ENCODE measurements around the gene MED19. TPM values are rescaled to one million over a fixed set of nuclear protein-coding genes. Genes with fewer than 3 reads are reported as not detected.
"Not testable (repeated sequence)": the region's sequence is repeated elsewhere in the genome, so short reads cannot be mapped to it uniquely, and the experiment has no call there.

Gene MED19
- total RNA-seq, 1 experiment from 2014 or later, result 29.7 TPM

DNA sequence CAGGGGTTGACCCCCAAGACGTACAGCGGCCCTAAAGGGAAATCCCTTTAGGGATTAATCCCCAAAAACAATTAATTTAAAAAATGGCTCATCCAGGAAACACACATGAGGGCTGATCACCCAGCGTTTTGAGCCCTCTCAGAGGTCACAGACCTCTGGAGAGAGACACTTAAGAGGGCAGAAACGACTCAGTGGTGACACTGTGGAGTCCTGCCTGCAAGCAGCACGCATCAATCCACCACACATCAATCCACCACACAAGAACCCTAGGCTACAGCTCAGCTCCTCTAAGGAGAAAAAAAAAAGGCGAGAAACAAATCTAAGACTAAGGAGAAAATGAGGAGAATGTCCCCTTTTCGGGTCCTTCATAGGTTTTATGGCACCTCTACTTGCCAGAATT lies 16.8 kb upstream of the MED19 start:
- no peak for TF ChIP-seq REST (IDR thresholded peaks at IDR 0.05; ENCODE audit: insufficient read depth in 1 of 2, low read depth in 2 of 2, low read length in 1 of 2)
- no peak for TF ChIP-seq TCF7L2 (IDR thresholded peaks at IDR 0.05; ENCODE audit: low read depth, low read length)
- no peak for TF ChIP-seq POLR2AphosphoS5 (IDR thresholded peaks at IDR 0.05; ENCODE audit: low read depth, low read length)
- no peak for TF ChIP-seq SIN3A (IDR thresholded peaks at IDR 0.05; ENCODE audit: borderline replicate concordance, insufficient read depth, low read depth, low read length)
- TF ChIP-seq, protein P1, sequence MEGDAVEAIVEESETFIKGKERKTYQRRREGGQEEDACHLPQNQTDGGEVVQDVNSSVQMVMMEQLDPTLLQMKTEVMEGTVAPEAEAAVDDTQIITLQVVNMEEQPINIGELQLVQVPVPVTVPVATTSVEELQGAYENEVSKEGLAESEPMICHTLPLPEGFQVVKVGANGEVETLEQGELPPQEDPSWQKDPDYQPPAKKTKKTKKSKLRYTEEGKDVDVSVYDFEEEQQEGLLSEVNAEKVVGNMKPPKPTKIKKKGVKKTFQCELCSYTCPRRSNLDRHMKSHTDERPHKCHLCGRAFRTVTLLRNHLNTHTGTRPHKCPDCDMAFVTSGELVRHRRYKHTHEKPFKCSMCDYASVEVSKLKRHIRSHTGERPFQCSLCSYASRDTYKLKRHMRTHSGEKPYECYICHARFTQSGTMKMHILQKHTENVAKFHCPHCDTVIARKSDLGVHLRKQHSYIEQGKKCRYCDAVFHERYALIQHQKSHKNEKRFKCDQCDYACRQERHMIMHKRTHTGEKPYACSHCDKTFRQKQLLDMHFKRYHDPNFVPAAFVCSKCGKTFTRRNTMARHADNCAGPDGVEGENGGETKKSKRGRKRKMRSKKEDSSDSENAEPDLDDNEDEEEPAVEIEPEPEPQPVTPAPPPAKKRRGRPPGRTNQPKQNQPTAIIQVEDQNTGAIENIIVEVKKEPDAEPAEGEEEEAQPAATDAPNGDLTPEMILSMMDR (IDR thresholded peaks at IDR 0.05), result no peak
- no peaks in the 10 kb centered on the region for H3K9me3 ChIP-seq (ENCODE audit: control insufficient read depth, insufficient read depth, low read depth, low read length)
- H3K4me3 ChIP-seq (ENCODE audit: low read depth in 2 of 2, low read length in 2 of 2), result no peak overlapping the region
- no peak overlapping the region for H3K27ac ChIP-seq (ENCODE audit: low read length)
- no peaks in the 10 kb centered on the region for H3K27me3 ChIP-seq (ENCODE audit: control insufficient read depth, insufficient read depth, low read length)
- BruUV-seq (replicated peaks), result no TSS peak
- H3K4me1 ChIP-seq (ENCODE audit: control insufficient read depth, insufficient read depth, low read length), result no peaks in the 10 kb centered on the region; the same call in 1 of the 2 replicates
- DNase-seq (ENCODE audit: low read depth, low spot score) (no peak), ATAC-seq (no peak)
- in situ Hi-C loops (cut with HindIII; ENCODE audit: low pct_unique_long_range_greater_than_20kb, low sequenced_read_pairs), result no loop called here
- H3K36me3 ChIP-seq (ENCODE audit: control insufficient read depth, insufficient read depth, low read length), result peaks cover 2% of the 10 kb centered on the region; the same call in 1 of the 2 replicates
- POLR2A ChIA-PET, result interaction anchor here (0.6 kb wide), 1 partner anchor 72 kb away, joined by 5 read pairs; no protein-coding TSS in a partner anchor
- CTCF ChIA-PET, result no interaction called here
- intact Hi-C loops (cut with micrococcal nuclease; ENCODE audit: unreplicated experiment), result no loop called here

GRCh38 chr11:57727185-57727584 lies 15.2 kb upstream of the MED19 start:
- no peak overlapping the region for H3K27ac ChIP-seq (ENCODE audit: low read length)
- in situ Hi-C loops (cut with HindIII; ENCODE audit: low pct_unique_long_range_greater_than_20kb, low sequenced_read_pairs), result no loop called here
- intact Hi-C loops (cut with micrococcal nuclease; ENCODE audit: unreplicated experiment), result no loop called here
- ATAC-seq (no peak), DNase-seq (ENCODE audit: low read depth, low spot score) (no peak)
- no peaks in the 10 kb centered on the region for H3K27me3 ChIP-seq (ENCODE audit: control insufficient read depth, insufficient read depth, low read length)
- H3K4me1 ChIP-seq (ENCODE audit: control insufficient read depth, insufficient read depth, low read length), result no peaks in the 10 kb centered on the region
- peaks cover under 1% of the 10 kb centered on the region; the same call in 1 of the 2 replicates for H3K36me3 ChIP-seq (ENCODE audit: control insufficient read depth, insufficient read depth, low read length)
- H3K4me3 ChIP-seq (ENCODE audit: low read depth in 2 of 2, low read length in 2 of 2), result no peak overlapping the region
- TF ChIP-seq POLR2AphosphoS5 (IDR thresholded peaks at IDR 0.05; ENCODE audit: low read depth, low read length) (no peak), SIN3A (IDR thresholded peaks at IDR 0.05; ENCODE audit: borderline replicate concordance, insufficient read depth, low read depth, low read length) (no peak), TCF7L2 (IDR thresholded peaks at IDR 0.05; ENCODE audit: low read depth, low read length) (no peak), REST (IDR thresholded peaks at IDR 0.05; ENCODE audit: insufficient read depth in 1 of 2, low read depth in 2 of 2, low read length in 1 of 2) (no peak)
- TF ChIP-seq, protein P1 (IDR thresholded peaks at IDR 0.05), result no peak
- ChIA-PET CTCF (interaction anchor here (0.6 kb wide), 1 partner anchor 559 kb away, joined by 3 read pairs; no protein-coding TSS in a partner anchor), POLR2A (interaction anchor here (0.7 kb wide), 1 partner anchor 19 kb away, joined by 3 read pairs; no protein-coding TSS in a partner anchor)
- no peaks in the 10 kb centered on the region for H3K9me3 ChIP-seq (ENCODE audit: control insufficient read depth, insufficient read depth, low read depth, low read length)
- BruUV-seq (replicated peaks), result no TSS peak

DNA sequence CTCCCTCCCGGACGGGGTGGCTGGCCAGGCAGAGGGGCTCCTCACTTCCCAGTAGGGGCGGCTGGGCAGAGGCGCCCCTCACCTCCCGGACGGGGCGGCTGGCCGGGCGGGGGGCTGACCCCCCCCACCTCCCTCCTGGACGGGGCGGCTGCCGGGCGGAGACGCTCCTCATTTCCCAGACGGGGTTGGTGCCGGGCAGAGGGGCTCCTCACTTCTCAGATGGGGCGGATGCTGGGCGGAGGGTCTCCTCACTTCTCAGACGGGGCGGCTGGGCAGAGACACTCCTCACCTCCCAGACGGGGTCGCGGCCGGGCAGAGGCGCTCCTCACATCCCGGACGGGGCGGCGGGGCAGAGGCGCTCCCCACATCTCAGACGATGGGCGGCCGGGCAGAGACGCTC lies 4.7 kb upstream of the MED19 start:
- POLR2A ChIA-PET; H3K27me3 ChIP-seq (ENCODE audit: control insufficient read depth, insufficient read depth, low read length); H3K36me3 ChIP-seq (ENCODE audit: control insufficient read depth, insufficient read depth, low read length); in situ Hi-C loops (cut with HindIII; ENCODE audit: low pct_unique_long_range_greater_than_20kb, low sequenced_read_pairs); BruUV-seq (replicated peaks); H3K27ac ChIP-seq (ENCODE audit: low read length); H3K4me3 ChIP-seq (ENCODE audit: low read depth in 2 of 2, low read length in 2 of 2); DNase-seq (ENCODE audit: low read depth, low spot score); CTCF ChIA-PET; intact Hi-C loops (cut with micrococcal nuclease; ENCODE audit: unreplicated experiment); H3K9me3 ChIP-seq (ENCODE audit: control insufficient read depth, insufficient read depth, low read depth, low read length); ATAC-seq; H3K4me1 ChIP-seq (ENCODE audit: control insufficient read depth, insufficient read depth, low read length): not testable (repeated sequence)
